Activated naive CD4-positive, alpha-beta T cell treated with anti-CD3 and anti-CD28 coated beads, Interleukin-2, amount 50 U/mL, for 72 hours (primary cell): ENCODE measurements around the gene UBE2O. TPM values are rescaled to one million over a fixed set of nuclear protein-coding genes. Genes with fewer than 3 reads are reported as not detected.

ENCODE experiments used
- ATAC-seq, 2 donors: fragments of 150-1000 bp; cut with Tn5 transposase; 2 replicates each; pipeline ENCODE4 v1.10.0; 2021; ENCODE audit warnings: mild to moderate bottlenecking in 2 of 2, moderate library complexity in 2 of 2
- DNase-seq, 2 donors: peaks; one replicate each; pipeline ENCODE4 v3.0.0; 2021 to 2022; ENCODE audit warnings: low spot score in 2 of 2
- H3K27ac Mint-ChIP-seq, 2 donors: one replicate each; pipeline ENCODE4 v1.8.0; 2022; ENCODE audit warnings: mild to moderate bottlenecking in 2 of 2, mixed read lengths in 2 of 2
- H3K36me3 Mint-ChIP-seq, 2 donors: one replicate each; pipeline ENCODE4 v1.8.0; 2022; ENCODE audit warnings: mixed read lengths in 2 of 2
- H3K9me3 Mint-ChIP-seq, 2 donors: one replicate each; pipeline ENCODE4 v1.8.0; 2022; ENCODE audit warnings: mixed read lengths in 2 of 2
- total RNA-seq, 2 donors: library from RNA; stranded (reverse); gene quantifications; one replicate each; pipeline ENCODE4 v1.2.3, GENCODE V29; 2022

The UBE2O gene
- total RNA-seq, 2 donors from 2014 or later, result 17.3 to 45.8 TPM

- no peak for ATAC-seq
- DNase-seq, result no peak
- H3K27ac Mint-ChIP-seq, result peak overlapping the region; percentile 94
- H3K36me3 Mint-ChIP-seq, result peaks cover 0 to 6% of the 10 kb centered on the region in 2 donors
- H3K9me3 Mint-ChIP-seq, result no peaks in the 10 kb centered on the region
Observed at GRCh38 chr17:76491271-76492122, 38.5 kb upstream of the UBE2O start.

DNA sequence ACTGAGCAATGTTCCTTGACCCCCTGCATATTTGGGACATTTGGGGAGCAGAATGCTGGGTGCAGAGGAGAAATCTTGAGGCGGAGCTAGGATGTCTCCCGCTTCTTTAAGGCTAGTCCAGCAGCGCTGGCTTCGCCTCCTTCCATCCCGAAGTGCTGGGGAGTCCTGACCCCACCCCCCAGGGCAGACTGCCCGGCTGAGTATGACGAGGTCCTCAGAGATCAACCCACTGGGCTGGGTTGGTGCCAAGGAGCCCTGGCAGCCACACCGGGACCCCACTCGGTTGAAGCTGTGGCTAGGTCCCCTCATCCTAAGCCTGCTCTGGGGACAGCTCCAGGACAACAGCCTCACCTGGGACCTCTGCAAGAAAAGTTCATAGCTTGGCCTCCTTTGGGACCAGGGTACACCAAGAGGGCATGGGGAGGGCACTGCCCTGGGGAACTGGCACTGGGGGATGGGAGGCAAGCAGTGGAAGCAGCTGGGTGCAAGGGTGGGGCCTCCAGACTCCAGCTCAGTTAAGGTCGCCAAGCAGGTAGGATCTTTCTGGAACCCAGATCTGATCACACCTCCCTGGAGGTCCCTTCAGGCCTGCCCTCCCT lies 37.3 kb upstream of the UBE2O start:
- H3K36me3 Mint-ChIP-seq, result peaks cover 0 to 6% of the 10 kb centered on the region in 2 donors
- no peak for DNase-seq
- H3K27ac Mint-ChIP-seq, result no peak overlapping the region
- no peak for ATAC-seq
- H3K9me3 Mint-ChIP-seq, result no peaks in the 10 kb centered on the region

DNA sequence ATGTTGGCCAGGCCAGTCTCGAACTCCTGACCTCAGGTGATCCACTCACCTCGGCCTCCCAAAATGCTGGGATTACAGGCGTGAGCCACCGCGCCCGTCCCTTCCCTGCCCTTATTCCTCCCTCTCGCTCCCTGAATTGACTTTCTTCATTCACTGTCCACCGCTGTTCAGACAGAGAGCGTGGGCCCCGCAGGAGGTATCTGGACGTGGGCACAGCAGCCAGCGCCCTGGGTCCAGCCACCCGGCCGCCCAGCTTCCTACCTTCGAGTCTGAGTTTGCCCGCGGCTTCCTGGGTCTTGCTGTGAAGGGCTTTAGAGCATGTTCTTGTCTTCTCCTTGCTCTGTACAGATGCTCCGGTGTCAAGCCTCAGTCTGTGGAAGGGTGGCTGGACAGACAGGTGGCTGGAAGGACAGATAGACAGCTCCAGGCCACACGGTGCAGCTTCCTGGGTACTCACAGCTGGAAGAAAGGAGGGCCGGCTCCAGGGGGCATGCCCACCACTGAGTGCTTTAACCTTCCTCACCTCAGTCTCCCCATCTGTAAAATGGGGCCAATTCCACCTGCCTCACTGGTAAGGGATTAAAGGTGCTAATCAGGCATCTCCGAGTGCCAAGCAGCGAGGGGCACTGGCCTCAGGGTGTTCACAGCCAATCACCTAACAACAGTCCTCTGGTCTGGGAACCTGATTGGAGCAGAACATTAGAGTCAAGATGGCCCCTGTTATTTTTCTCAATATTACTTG lies 34.7 kb upstream of the UBE2O start:
- ATAC-seq (no peak), DNase-seq (no peak)
- no peaks in the 10 kb centered on the region for H3K9me3 Mint-ChIP-seq
- peaks cover 0 to 6% of the 10 kb centered on the region in 2 donors for H3K36me3 Mint-ChIP-seq
- no peak overlapping the region for H3K27ac Mint-ChIP-seq

DNA sequence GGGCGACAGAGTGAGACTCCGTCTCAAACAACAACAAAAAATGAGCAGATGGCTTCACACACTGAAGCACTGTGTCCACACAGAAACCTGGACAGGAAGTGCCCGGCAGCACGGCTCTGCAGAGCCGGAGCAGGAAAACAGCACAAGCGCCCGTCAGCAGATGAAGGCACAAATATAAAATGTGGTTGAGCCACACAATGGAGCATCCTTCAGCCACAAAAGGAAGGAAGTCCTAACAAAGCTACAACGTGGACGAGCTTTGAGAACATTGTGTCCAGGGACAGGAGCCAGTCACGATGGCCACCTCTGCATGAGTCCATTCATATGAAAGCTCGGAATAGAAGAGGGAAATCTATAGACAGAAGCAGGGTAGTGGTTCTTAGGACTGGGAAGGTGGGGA lies 32.6 kb upstream of the UBE2O start:
- no peak for ATAC-seq
- Mint-ChIP-seq H3K27ac (no peak overlapping the region), H3K36me3 (peaks cover 0 to 6% of the 10 kb centered on the region in 2 donors), H3K9me3 (no peaks in the 10 kb centered on the region)
- DNase-seq, result no peak

DNA sequence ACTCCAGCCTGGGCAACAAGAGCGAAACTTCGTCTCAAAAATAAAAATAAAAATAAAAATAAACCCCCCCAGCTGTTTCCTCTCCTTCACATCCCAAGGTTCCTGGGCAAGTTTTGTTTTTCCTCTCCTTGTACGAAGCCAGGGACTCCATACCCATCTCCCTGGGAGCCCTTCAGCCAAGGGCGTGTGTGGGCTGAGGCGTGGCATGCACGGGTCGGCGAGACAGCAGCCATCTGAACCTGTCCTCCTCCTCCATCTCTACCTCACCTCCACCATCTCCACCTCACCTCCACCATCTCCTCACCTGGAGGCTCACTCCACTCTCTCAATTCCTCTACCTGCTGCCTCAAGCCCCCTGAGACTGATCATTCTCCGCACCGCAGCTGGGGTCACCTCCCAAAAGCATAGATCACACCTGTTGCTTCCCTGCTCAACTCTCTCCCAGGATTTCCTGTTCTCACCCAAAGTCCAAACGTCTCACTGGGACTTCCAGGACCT lies 31.3 kb upstream of the UBE2O start:
- Mint-ChIP-seq H3K27ac (peak overlapping the region in 1 of 2 donors; percentile 53), H3K9me3 (no peaks in the 10 kb centered on the region), H3K36me3 (peaks cover 0 to 6% of the 10 kb centered on the region in 2 donors)
- no peak for DNase-seq
- ATAC-seq, result no peak

DNA sequence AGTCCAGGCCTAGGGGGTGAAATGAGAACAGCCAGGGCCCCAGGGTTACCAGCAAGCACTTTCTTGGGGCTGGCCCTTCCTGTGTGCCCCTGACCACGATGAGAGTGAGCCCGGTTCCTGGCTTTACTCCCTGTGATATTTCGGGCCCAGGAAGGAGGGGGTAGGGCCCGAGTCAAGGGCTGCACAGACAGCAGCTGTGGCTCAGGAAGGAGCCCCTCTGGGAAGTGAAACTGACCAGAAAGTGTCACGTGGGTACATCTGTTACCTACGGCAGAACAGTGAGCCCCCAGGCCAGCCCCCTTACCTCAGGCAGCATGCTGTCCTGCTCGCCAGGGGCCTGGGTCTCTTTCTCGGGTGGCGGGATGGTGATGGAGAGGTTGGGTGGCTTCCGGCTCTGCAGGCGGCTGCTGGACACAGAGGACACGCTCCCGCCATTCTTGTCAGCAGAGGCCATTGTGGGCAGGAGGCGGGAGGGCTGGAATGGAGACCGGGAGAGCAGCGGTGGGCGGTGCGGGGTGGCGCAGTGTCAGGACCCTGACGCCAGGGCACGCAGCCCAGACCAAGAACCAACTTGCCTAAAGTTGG lies 28.2 kb upstream of the UBE2O start:
- H3K27ac Mint-ChIP-seq, result no peak overlapping the region
- no peaks in the 10 kb centered on the region for H3K36me3 Mint-ChIP-seq
- H3K9me3 Mint-ChIP-seq, result no peaks in the 10 kb centered on the region
- ATAC-seq (no peak), DNase-seq (no peak)

DNA sequence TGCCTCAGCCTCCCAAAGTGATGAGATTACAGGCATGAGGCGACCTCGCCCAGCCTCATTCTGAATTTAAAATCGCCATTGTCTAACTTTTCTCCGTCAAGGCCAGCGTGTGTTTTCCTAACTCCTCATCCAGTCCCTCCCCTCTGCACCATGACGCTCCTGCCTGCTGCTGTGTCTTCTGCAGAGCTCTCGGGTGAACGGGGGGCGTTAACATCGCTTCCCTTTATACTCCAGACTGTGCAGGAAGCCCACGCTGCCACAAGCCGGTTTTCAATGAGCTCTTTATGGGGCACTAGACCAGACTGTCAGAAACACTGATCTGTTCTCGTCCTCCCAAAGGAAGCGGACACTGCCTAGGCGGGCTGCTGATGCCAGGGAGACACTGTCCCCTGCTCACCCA lies 27.7 kb upstream of the UBE2O start:
- no peaks in the 10 kb centered on the region for H3K9me3 Mint-ChIP-seq
- H3K36me3 Mint-ChIP-seq, result no peaks in the 10 kb centered on the region
- ATAC-seq, result no peak
- DNase-seq, result no peak
- no peak overlapping the region for H3K27ac Mint-ChIP-seq

DNA sequence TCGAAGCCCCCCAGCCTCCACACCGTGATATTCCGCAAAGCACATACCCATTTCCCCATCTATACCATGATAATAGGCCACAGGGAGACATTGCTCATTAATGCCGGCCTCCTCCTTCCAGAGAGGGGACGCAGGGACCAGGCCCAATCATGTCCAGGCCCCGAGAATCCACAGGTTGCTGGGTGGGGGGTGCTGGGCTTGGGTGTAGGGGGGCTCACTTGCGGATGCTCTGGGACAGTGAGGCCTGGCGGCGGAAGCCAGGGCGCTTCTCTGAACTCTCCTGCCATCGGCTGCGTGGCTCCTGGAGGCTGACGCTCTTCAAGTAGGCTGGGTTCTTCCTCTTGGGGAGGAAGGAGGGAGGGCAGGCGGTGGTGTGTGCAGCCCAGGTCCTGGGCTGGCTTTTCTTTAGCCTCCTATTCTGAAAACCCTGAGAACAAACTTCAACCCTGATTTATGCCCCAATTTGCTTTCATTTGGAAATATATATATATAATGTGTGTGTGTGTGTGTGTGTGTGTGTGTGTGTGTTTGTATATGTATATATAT lies 26.6 kb upstream of the UBE2O start:
- ATAC-seq (no peak), DNase-seq (no peak)
- Mint-ChIP-seq H3K27ac (no peak overlapping the region), H3K9me3 (no peaks in the 10 kb centered on the region), H3K36me3 (no peaks in the 10 kb centered on the region)

- Mint-ChIP-seq H3K36me3 (no peaks in the 10 kb centered on the region), H3K27ac (no peak overlapping the region), H3K9me3 (no peaks in the 10 kb centered on the region)
- DNase-seq (no peak), ATAC-seq (no peak)
Observed at GRCh38 chr17:76478730-76479514, 26.0 kb upstream of the UBE2O start.

DNA sequence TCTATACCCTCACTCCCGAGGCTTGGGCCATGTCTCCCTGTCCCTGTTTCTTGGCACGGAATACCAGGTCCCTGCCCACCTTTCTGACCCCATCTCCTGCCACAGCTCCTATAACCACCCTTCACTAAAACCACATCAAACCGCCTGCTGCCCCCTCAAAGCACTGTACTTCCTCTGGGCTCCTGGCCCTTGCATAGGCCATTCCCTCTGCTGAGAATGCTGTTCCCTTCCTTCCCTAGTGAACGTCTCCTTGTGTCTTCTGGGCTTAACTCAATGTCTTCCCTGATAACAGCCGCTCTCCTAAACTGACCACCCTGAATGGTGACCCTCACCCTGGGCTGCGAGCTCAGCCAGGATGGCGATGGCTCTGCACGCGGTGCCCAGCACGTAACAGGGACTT lies 25.1 kb upstream of the UBE2O start:
- no peak for ATAC-seq
- DNase-seq, result no peak
- Mint-ChIP-seq H3K36me3 (no peaks in the 10 kb centered on the region), H3K9me3 (no peaks in the 10 kb centered on the region), H3K27ac (peak overlapping the region in 1 of 2 donors; percentile 1)

DNA sequence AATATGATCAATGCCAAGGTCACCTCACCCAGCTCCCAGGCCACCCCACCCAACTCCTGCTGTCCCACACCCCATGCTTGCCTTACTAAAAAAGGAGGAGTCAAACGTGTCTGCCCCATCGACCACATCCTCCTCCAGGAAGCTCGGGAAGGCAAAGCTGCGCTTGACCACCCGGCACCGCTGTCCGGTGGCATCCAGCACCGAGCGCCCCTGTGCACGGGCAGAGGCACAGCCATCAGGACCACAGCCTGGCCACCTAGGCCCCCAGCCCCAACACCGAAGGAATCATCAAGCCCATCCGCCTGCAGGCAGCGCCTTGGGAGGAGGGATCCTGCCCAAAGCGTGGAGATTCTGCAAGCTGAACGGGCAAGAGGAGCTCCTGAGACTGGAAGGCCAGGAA lies 24.6 kb upstream of the UBE2O start:
- DNase-seq, result no peak
- H3K9me3 Mint-ChIP-seq, result no peaks in the 10 kb centered on the region
- H3K27ac Mint-ChIP-seq, result peak overlapping the region in 1 of 2 donors; percentile 1
- no peaks in the 10 kb centered on the region for H3K36me3 Mint-ChIP-seq
- no peak for ATAC-seq

- H3K9me3 Mint-ChIP-seq, result no peaks in the 10 kb centered on the region
- peak overlapping the region in 1 of 2 donors; percentile 19 for H3K27ac Mint-ChIP-seq
- no peak for DNase-seq
- no peak for ATAC-seq
- no peaks in the 10 kb centered on the region for H3K36me3 Mint-ChIP-seq
Observed at GRCh38 chr17:76476736-76477135, 23.8 kb upstream of the UBE2O start.

DNA sequence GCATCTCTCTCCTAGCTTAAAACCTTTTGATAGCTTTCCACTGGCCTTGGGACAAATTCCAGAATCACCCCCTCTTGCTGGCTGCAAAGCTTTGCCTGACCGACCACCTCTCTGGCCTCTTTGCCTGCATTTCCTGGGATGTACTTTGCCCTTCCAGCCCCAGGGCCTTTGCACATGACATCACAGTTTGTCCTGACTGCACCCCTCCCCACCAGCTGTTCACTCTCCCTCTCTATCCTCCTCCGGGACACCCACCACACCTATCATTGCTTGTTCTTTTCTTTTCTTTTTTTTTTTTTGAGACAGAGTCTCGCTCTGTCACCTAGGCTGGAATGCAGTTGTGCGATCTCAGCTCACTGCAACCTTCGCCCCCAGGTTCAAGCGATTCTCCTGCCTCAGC lies 22.4 kb upstream of the UBE2O start:
- Mint-ChIP-seq H3K36me3 (peaks cover 0 to 5% of the 10 kb centered on the region in 2 donors), H3K27ac (peak overlapping the region in 1 of 2 donors; percentile 19), H3K9me3 (no peaks in the 10 kb centered on the region)
- DNase-seq, result no peak
- no peak for ATAC-seq

DNA sequence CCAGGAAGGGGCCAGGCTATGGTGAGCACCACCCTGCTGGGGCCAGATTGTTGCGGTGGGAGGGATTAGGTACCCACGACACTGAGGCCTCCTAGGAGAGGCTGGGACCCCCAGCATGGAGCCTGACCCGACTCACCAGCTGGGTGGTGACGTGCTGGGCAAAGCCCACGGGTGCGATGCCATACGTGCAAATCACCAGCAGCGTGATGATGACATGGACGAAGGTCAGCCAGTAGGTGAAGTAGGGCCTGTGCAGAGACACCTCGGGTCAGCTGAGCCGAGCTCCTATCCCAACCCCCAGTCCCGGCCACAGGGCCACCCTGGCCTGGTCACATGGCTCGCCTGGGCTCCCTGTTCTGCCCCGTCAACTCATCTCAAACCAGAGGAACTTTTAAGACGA lies 21.9 kb upstream of the UBE2O start:
- no peaks in the 10 kb centered on the region for H3K9me3 Mint-ChIP-seq
- ATAC-seq, result no peak
- H3K36me3 Mint-ChIP-seq, result peaks cover 0 to 5% of the 10 kb centered on the region in 2 donors
- no peak for DNase-seq
- H3K27ac Mint-ChIP-seq, result no peak overlapping the region

DNA sequence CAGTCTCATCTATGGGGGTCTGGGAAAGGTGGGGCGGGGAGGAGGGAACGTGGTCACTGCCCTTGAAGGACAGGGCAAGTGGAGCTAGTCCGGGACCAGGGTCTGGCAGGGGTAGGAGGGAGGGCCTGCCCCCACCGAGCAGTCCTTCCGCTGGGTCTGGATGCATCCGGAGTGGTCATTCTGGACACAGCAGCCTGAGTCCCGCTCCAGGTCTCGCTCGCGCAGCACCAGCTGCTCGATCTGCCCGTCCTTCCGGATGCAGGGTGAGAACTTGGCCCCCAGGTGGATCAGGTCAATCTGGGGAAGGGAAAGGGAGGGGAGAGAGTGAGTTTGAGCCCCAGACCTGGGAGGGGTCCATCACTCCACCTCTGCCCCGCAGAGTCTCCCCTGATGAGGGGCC lies 21.3 kb upstream of the UBE2O start:
- peaks cover 0 to 5% of the 10 kb centered on the region in 2 donors for H3K36me3 Mint-ChIP-seq
- ATAC-seq (no peak), DNase-seq (no peak)
- H3K27ac Mint-ChIP-seq, result peak overlapping the region in 1 of 2 donors; percentile 35
- no peaks in the 10 kb centered on the region for H3K9me3 Mint-ChIP-seq

- no peaks in the 10 kb centered on the region for H3K9me3 Mint-ChIP-seq
- DNase-seq, result no peak
- H3K27ac Mint-ChIP-seq, result peak overlapping the region; percentile 35 to 68
- ATAC-seq, result peak; percentile 11 to 52
- H3K36me3 Mint-ChIP-seq, result peaks cover 0 to 5% of the 10 kb centered on the region in 2 donors
Observed at GRCh38 chr17:76473541-76473985, 20.6 kb upstream of the UBE2O start.
